Neutrophil (primary cell): ENCODE data around the gene NIM1K.
"Not testable (repeated sequence)": the region's sequence is repeated elsewhere in the genome, so short reads cannot be mapped to it uniquely, and the experiment has no call there.

Experiments used
- H3K27ac ChIP-seq: fragments of 200-600 bp; sonication (generic); 2 replicates; pipeline ENCODE4 v1.5.1; 2016; ENCODE audit warnings: mild to moderate bottlenecking, moderate library complexity
- H3K27me3 ChIP-seq: fragments of 200-600 bp; sonication (generic); 2 replicates; pipeline ENCODE4 v1.6.0; 2016; ENCODE audit warnings: mild to moderate bottlenecking
- H3K36me3 ChIP-seq: fragments of 200-600 bp; sonication (generic); 2 replicates; pipeline ENCODE4 v1.5.1; 2017
- H3K4me1 ChIP-seq, 2 experiments: fragments of 200-600 bp in 1 of 2; sonication (generic) in 1 of 2; 1 replicate in 1 of 2; 2 replicates in 1 of 2; pipeline versions ENCODE4 v1.5.1 to v1.6.1; 2013 to 2016; ENCODE audit warnings: low read depth in 1 of 2, low read length in 1 of 2, mild to moderate bottlenecking in 1 of 2, moderate library complexity in 1 of 2; ENCODE audit not compliant: control insufficient read depth in 1 of 2, insufficient read depth in 1 of 2
- H3K4me3 ChIP-seq, 2 experiments: fragments of 200-600 bp in 1 of 2; sonication (generic) in 1 of 2; 1 replicate in 1 of 2; 2 replicates in 1 of 2; pipeline ENCODE4 v1.5.1; 2013 to 2016; ENCODE audit warnings: low read depth in 1 of 2, low read length in 1 of 2, mild to moderate bottlenecking in 1 of 2, moderate library complexity in 1 of 2
- H3K9me3 ChIP-seq: fragments of 200-600 bp; sonication (generic); 2 replicates; pipeline ENCODE4 v1.5.1; 2016
- TF ChIP-seq, protein P1 (sequence below): fragments of 200-600 bp; sonication (generic); IDR thresholded peaks from 2 replicates; pipeline ENCODE4 v1.5.1; 2016; ENCODE audit warnings: antibody characterized with exemption

The NIM1K gene

DNA sequence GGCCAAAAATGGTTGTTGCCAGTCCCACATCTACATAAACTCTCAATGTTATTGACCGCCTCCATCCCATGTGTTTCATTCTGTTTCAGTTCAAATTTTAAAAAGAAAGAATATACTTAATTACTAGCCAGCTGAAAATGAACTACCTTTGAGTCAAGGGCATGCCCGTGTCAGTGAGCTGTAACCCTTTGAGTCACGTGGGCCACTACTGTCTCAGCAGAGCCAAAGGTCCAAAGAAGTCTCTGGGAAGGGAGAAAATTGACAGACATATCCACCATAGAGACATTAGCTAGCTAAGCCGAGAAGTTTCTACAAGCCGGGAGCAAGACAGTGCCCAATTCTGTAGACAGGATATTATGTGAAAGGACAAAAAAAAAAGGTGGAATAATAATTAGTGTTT lies 59.7 kb downstream of the NIM1K start:
- Histone ChIP-seq H3K27me3 (peaks cover 16% of the 10 kb centered on the region), H3K27ac (no peak overlapping the region), H3K4me3 (no peak overlapping the region), H3K9me3 (no peaks in the 10 kb centered on the region), H3K36me3 (no peaks in the 10 kb centered on the region), H3K4me1 (no peaks in the 10 kb centered on the region)
- TF ChIP-seq, protein P1, sequence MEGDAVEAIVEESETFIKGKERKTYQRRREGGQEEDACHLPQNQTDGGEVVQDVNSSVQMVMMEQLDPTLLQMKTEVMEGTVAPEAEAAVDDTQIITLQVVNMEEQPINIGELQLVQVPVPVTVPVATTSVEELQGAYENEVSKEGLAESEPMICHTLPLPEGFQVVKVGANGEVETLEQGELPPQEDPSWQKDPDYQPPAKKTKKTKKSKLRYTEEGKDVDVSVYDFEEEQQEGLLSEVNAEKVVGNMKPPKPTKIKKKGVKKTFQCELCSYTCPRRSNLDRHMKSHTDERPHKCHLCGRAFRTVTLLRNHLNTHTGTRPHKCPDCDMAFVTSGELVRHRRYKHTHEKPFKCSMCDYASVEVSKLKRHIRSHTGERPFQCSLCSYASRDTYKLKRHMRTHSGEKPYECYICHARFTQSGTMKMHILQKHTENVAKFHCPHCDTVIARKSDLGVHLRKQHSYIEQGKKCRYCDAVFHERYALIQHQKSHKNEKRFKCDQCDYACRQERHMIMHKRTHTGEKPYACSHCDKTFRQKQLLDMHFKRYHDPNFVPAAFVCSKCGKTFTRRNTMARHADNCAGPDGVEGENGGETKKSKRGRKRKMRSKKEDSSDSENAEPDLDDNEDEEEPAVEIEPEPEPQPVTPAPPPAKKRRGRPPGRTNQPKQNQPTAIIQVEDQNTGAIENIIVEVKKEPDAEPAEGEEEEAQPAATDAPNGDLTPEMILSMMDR = no peak

DNA sequence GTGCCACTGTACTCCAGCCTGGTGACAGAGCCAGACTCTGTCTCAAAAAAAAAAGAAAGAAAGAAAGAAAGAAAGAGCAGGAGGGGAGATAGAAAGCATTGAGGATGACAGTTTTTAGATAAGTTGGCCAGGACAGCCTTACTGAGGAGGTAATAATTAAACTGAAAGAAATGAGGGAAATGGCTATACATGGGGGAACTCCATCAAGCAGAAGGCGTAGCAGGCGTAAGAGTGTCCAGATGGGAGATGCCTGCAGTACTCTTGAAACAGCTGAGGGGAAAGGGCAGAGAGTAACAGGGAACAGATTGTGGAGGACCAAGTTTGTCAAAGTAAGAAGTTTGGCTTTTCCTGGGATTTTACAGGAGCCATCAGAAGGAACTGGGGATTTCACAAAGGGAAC lies 63.7 kb downstream of the NIM1K start:
- Histone ChIP-seq H3K9me3 (no peaks in the 10 kb centered on the region), H3K36me3 (no peaks in the 10 kb centered on the region), H3K4me1 (no peaks in the 10 kb centered on the region), H3K27me3 (peaks cover 16% of the 10 kb centered on the region), H3K27ac (no peak overlapping the region), H3K4me3 (no peak overlapping the region)
- TF ChIP-seq, protein P1 = no peak

DNA sequence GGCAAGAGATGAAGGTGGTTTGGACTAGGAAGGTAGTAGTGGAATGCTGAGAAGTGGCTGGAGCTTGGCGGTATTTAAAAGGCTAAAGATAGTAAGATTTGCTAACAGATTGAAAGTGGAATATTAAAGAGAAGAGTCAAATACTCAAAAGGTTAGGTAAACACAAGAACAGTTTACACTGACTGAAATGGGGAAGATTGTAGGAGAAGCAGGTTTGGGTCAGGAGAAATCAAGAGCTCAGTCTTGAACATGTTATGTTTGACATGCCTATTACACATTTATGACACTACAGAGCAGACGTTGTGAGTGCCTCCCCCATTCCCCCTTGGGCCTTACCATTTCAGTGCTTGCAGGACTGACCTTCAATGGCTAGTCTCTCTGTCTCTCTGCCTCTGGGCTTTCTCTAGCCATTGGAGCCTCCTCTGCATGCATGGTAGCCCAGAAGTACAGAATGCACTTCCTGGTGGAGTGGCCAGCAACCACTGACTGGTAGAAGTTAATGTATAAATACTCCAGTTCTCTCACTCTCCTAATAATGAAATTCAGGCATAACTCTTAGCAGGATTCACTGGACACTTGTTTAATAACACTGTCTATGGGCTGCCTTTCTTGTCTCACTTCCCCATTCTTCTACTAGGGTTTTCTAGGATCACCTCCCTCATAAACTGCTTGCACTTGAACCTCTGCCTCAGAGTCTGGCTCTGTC lies 64.4 kb downstream of the NIM1K start:
- Histone ChIP-seq H3K27me3 (peaks cover 9% of the 10 kb centered on the region), H3K27ac (no peak overlapping the region)

DNA sequence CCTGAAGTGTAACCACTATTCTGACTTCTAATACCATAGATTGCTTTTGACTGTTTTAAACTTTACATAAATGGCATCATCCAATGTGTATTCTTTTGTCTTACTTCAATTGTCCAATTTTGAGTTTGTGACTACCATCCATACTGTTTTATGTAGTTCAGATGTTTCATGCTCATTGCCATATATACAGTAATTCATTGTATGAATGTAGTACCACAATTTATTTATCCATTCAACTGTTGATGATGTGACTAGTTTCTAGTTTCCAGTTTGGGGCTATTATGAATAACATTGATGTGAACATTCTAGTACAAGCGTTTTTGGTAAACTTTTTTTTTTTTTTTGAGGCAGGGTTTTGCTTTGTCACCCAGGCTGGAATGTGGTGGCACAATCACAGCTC lies 66.1 kb downstream of the NIM1K start:
- H3K4me1 ChIP-seq = no peaks in the 10 kb centered on the region
- no peaks in the 10 kb centered on the region for H3K9me3 ChIP-seq
- H3K27me3 ChIP-seq = no peaks in the 10 kb centered on the region
- no peaks in the 10 kb centered on the region for H3K36me3 ChIP-seq
- H3K4me3 ChIP-seq = no peak overlapping the region
- no peak overlapping the region for H3K27ac ChIP-seq
- TF ChIP-seq, protein P1 = no peak

More for the DNA sequence above, 64.4 kb downstream of the NIM1K start:
- no peaks in the 10 kb centered on the region for H3K36me3 ChIP-seq
- TF ChIP-seq, protein P1 = no peak
- H3K4me3 ChIP-seq = no peak overlapping the region
- no peaks in the 10 kb centered on the region for H3K9me3 ChIP-seq
- no peaks in the 10 kb centered on the region for H3K4me1 ChIP-seq

DNA sequence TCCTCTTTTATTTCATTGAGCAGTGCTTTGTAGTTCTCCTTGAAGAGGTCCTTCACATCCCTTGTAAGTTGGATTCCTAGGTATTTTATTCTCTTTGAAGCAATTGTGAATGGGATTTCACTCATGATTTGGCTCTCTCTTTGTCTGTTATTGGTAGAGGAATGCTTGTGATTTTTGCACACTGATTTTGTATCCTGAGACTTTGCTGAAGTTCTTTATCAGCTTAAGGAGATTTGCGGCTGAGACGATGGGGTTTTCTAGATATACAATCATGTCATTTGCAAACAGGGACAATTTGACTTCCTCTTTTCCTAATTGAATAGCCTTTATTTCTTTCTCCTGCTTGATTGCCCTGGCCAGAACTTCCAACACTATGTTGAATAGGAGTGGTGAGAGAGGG lies 70.2 kb downstream of the NIM1K start:
- H3K27me3 ChIP-seq, H3K9me3 ChIP-seq, H3K27ac ChIP-seq, H3K4me1 ChIP-seq, H3K4me3 ChIP-seq, H3K36me3 ChIP-seq: not testable (repeated sequence)

DNA sequence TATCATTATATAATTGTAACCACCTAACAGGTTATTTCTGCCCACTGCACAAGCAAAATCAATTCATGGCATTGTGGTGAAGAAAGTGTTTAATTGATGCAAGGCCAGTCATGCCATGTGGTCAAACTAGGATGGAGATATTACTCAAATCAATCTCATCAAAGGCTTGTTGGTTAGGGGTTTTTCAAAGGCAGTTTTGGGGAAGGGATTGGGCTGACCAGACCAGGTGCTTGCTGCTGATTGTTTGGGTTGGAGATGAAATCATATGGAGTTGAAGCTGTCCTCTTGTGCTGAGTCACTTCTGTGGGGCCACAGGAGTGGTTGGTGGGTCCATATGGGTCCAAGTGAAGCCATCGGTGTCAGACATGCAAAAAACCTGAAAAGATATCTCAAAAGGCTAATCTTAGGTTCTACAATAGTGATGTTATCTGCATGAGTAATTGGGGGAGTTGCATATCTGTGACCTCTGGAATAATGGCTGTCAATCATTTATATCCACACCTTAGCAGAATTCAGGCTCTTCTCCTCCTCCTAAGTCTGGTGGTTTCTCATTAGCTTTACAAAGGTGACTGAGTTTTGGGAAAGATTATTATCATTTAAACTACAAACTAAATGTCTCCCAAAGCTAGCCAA lies 76.3 kb downstream of the NIM1K start:
- TF ChIP-seq, protein P1 = no peak
- H3K27me3 ChIP-seq = no peaks in the 10 kb centered on the region
- H3K9me3 ChIP-seq = no peaks in the 10 kb centered on the region
- no peak overlapping the region for H3K4me3 ChIP-seq
- no peaks in the 10 kb centered on the region for H3K4me1 ChIP-seq
- H3K27ac ChIP-seq = no peak overlapping the region
- no peaks in the 10 kb centered on the region for H3K36me3 ChIP-seq
